CD14-positive monocyte (primary cell): ENCODE results near the gene TMEM144. TPM values are rescaled to one million over a fixed set of nuclear protein-coding genes. Genes with fewer than 3 reads are reported as not detected.

ENCODE experiments used
- DNase-seq, 3 donors: peaks; one replicate each; pipeline ENCODE4 v3.0.0-alpha.2; 2011 to 2022
- H2AFZ ChIP-seq: 2 replicates; pipeline ENCODE4 v1.6.0; 2012; ENCODE audit warnings: mild to moderate bottlenecking, low read depth, low read length, inconsistent platforms; ENCODE audit not compliant: insufficient read depth, poor library complexity, severe bottlenecking
- H3K27ac ChIP-seq, 2 donors: 1 replicate in 1 of 2; 2 replicates in 1 of 2; pipeline ENCODE4 v1.5.1; 2012 to 2013; ENCODE audit warnings: low read length in 2 of 2, control low read depth in 1 of 2, inconsistent platforms in 1 of 2, low read depth in 1 of 2, mild to moderate bottlenecking in 1 of 2
- H3K27me3 ChIP-seq, 2 donors: one replicate each; pipeline versions ENCODE4 v1.6.0 to v1.6.1; 2011 to 2013; ENCODE audit warnings: low read length in 2 of 2; ENCODE audit not compliant: control insufficient read depth in 2 of 2, insufficient read depth in 2 of 2
- H3K36me3 ChIP-seq, 2 donors: replicated peaks in 1 of 2; 1 replicate in 1 of 2; 2 replicates in 1 of 2; pipeline versions ENCODE4 v1.5.1 to v1.6.1; 2012 to 2013; ENCODE audit warnings: low read length in 2 of 2, control low read depth in 1 of 2, inconsistent platforms in 1 of 2, mild to moderate bottlenecking in 1 of 2; ENCODE audit not compliant: insufficient read depth in 2 of 2, control insufficient read depth in 1 of 2
- H3K4me1 ChIP-seq, 2 donors: 1 replicate in 1 of 2; 2 replicates in 1 of 2; pipeline versions ENCODE4 v1.5.1 to v1.6.1; 2012 to 2013; ENCODE audit warnings: low read length in 2 of 2, control low read depth in 1 of 2, inconsistent platforms in 1 of 2, mild to moderate bottlenecking in 1 of 2, moderate library complexity in 1 of 2; ENCODE audit not compliant: insufficient read depth in 2 of 2, control insufficient read depth in 1 of 2
- H3K4me2 ChIP-seq: replicated peaks from 2 replicates; pipeline ENCODE3; 2012; ENCODE audit warnings: low read length, moderate library complexity, mild to moderate bottlenecking; ENCODE audit not compliant: poor library complexity, severe bottlenecking; ENCODE audit errors: extremely low read depth
- H3K4me3 ChIP-seq, 3 experiments: fragments of 200-600 bp in 1 of 3; sonication (generic) in 1 of 3; replicated peaks in 1 of 3; 1 replicate in 2 of 3; 2 replicates in 1 of 3; pipeline ENCODE4 v1.5.1; 2011 to 2013; ENCODE audit warnings: low read length in 3 of 3, mild to moderate bottlenecking in 3 of 3, control low read depth in 2 of 3, low read depth in 2 of 3, inconsistent platforms in 1 of 3, moderate library complexity in 1 of 3
- H3K79me2 ChIP-seq: 2 replicates; pipeline ENCODE4 v1.6.0; 2012; ENCODE audit warnings: mild to moderate bottlenecking, control low read depth, inconsistent platforms, low read length, moderate library complexity; ENCODE audit not compliant: insufficient read depth
- H3K9ac ChIP-seq: 2 replicates; pipeline ENCODE4 v1.6.0; 2017; ENCODE audit warnings: low read length, mild to moderate bottlenecking; ENCODE audit not compliant: insufficient read depth, poor library complexity, severe bottlenecking
- H3K9me3 ChIP-seq, 2 donors: replicated peaks in 1 of 2; 1 replicate in 1 of 2; 2 replicates in 1 of 2; pipeline versions ENCODE4 v1.5.1 to v1.6.1; 2012 to 2013; ENCODE audit warnings: low read length in 2 of 2, control low read depth in 1 of 2; ENCODE audit not compliant: control insufficient read depth in 1 of 2, insufficient read depth in 1 of 2
- H4K20me1 ChIP-seq: 2 replicates; pipeline ENCODE4 v1.6.0; 2012; ENCODE audit warnings: mild to moderate bottlenecking, low read length, control low read depth, moderate library complexity; ENCODE audit not compliant: insufficient read depth
- H3K27ac Mint-ChIP-seq, 7 donors: one replicate each; pipeline ENCODE4 v1.8.0; 2020; ENCODE audit warnings: mild to moderate bottlenecking in 7 of 7, mixed read lengths in 7 of 7, moderate library complexity in 6 of 7, inconsistent platforms in 2 of 7
- H3K27me3 Mint-ChIP-seq, 3 donors: one replicate each; pipeline ENCODE4 v1.8.0; 2021 to 2022; ENCODE audit warnings: low read depth in 3 of 3, mild to moderate bottlenecking in 3 of 3, mixed read lengths in 3 of 3, moderate library complexity in 3 of 3, inconsistent platforms in 1 of 3
- H3K36me3 Mint-ChIP-seq, 2 donors: one replicate each; pipeline ENCODE4 v1.8.0; 2020; ENCODE audit warnings: mixed read lengths in 2 of 2, inconsistent platforms in 1 of 2, mild to moderate bottlenecking in 1 of 2
- H3K4me1 Mint-ChIP-seq: one replicate; pipeline ENCODE4 v1.8.0; 2020; ENCODE audit warnings: mild to moderate bottlenecking, mixed read lengths
- H3K4me3 Mint-ChIP-seq, 2 donors: one replicate each; pipeline ENCODE4 v1.8.0; 2020; ENCODE audit warnings: mild to moderate bottlenecking in 2 of 2, mixed read lengths in 2 of 2, moderate library complexity in 1 of 2
- H3K9me3 Mint-ChIP-seq, 7 donors: one replicate each; pipeline ENCODE4 v1.8.0; 2020 to 2022; ENCODE audit warnings: mixed read lengths in 7 of 7, mild to moderate bottlenecking in 6 of 7, moderate library complexity in 6 of 7, inconsistent platforms in 2 of 7
- WGBS: methylation state at CpG from one replicate; pipeline ENCODE4 v1.1.5; 2013; ENCODE audit warnings: missing lambda C conversion rate; ENCODE audit not compliant: insufficient coverage; 5-methylcytosine and 5-hydroxymethylcytosine counted together
- intact Hi-C, 2 donors: fragments of 100-400 bp; cut with micrococcal nuclease; formaldehyde crosslinking; loops; one replicate each; pipeline versions ENCODE4 v1.15.0 to v1.15.1; 2023
- polyA plus RNA-seq, 3 donors: library from polyadenylated mRNA; depleted of rRNA in 1 of 3; unstranded in 2 of 3; stranded (reverse) in 1 of 3; fragments of 300-500 nt in 2 of 3; fragments of >200 nt in 1 of 3; fragmentation: Illumina TruSeq in 2 of 3; gene quantifications; 1 replicate in 2 of 3; 2 replicates in 1 of 3; pipeline ENCODE4 v1.2.3, GENCODE V29; 2012 to 2021
- TF ChIP-seq, protein P1 (sequence below): fragments of 200-600 bp; IDR thresholded peaks from one replicate; pipeline ENCODE4 v1.8.0; 2022; ENCODE audit warnings: antibody characterized with exemption, mild to moderate bottlenecking

The TMEM144 gene
- polyA plus RNA-seq, 3 donors, result 1.0 to 27.9 (median 1.5) TPM

DNA sequence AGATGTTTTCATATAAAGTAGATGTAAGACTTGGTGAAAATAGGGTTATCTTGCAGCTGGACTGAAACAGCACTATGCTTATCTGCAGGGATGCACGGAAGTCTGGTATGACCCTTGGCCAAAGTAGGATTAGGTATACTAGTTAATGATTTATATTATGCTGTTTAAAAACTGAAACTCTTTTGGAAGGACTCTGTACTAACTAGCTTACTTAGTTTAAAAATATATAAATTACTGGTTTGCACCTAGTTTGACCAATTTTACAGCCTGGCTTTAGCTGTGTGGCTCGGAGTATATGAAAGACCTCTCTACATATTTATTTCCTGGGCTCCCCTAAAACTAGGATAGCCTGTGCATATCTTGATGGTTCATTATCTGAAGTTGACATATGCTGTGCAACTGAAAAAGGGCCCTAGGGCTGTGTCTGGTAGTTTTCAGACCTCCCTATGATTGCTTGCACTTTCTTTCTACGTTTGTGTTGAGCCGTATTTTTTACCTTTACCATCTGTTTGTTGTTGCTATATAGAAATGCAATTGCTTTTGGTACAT, 89.2 kb downstream of the TMEM144 start:
- Mint-ChIP-seq H3K9me3 (peaks cover 0 to 3% (median 0%) of the 10 kb centered on the region in 7 donors), H3K36me3 (no peaks in the 10 kb centered on the region), H3K4me1 (no peaks in the 10 kb centered on the region), H3K4me3 (no peak overlapping the region), H3K27ac (no peak overlapping the region), H3K27me3 (no peaks in the 10 kb centered on the region)
- no peaks in the 10 kb centered on the region for H4K20me1 ChIP-seq
- H3K4me3 ChIP-seq, result no peak overlapping the region
- intact Hi-C loops, result no loop called here
- no peak overlapping the region for H3K27ac ChIP-seq
- H3K4me1 ChIP-seq, result no peaks in the 10 kb centered on the region
- no peak for DNase-seq
- no peak overlapping the region for H3K4me2 ChIP-seq
- H2AFZ ChIP-seq, result no peak overlapping the region
- no peak overlapping the region for H3K9ac ChIP-seq
- no peaks in the 10 kb centered on the region for H3K36me3 ChIP-seq
- WGBS, result no CpG with 5 or more reads among the region's 4 CpGs
- no peaks in the 10 kb centered on the region for H3K27me3 ChIP-seq
- TF ChIP-seq, protein P1, sequence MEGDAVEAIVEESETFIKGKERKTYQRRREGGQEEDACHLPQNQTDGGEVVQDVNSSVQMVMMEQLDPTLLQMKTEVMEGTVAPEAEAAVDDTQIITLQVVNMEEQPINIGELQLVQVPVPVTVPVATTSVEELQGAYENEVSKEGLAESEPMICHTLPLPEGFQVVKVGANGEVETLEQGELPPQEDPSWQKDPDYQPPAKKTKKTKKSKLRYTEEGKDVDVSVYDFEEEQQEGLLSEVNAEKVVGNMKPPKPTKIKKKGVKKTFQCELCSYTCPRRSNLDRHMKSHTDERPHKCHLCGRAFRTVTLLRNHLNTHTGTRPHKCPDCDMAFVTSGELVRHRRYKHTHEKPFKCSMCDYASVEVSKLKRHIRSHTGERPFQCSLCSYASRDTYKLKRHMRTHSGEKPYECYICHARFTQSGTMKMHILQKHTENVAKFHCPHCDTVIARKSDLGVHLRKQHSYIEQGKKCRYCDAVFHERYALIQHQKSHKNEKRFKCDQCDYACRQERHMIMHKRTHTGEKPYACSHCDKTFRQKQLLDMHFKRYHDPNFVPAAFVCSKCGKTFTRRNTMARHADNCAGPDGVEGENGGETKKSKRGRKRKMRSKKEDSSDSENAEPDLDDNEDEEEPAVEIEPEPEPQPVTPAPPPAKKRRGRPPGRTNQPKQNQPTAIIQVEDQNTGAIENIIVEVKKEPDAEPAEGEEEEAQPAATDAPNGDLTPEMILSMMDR, result no peak
- no peaks in the 10 kb centered on the region for H3K9me3 ChIP-seq
- H3K79me2 ChIP-seq, result no peaks in the 10 kb centered on the region

DNA sequence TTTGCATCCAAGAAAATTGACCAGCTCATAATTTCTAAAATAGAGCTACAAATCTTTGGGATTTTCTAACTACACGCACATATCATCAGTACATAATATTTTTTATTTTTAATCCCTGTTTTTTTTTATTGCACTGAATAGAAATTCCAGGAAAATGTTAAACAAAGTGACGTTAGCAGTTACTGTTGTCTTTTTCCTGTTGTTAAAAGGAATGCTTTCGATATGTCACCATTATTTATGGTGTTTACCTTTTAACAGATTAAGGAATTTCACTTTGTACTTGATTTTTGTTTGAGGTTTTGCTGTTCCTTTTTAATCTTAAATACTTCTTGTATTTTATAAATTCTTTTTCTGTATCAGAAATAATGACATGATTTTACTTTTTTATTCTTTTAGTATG, 89.7 kb downstream of the TMEM144 start:
- H3K79me2 ChIP-seq, result no peaks in the 10 kb centered on the region
- Mint-ChIP-seq H3K4me1 (no peaks in the 10 kb centered on the region), H3K4me3 (no peak overlapping the region), H3K36me3 (no peaks in the 10 kb centered on the region), H3K27me3 (no peaks in the 10 kb centered on the region), H3K9me3 (peaks cover 0 to 3% (median 0%) of the 10 kb centered on the region in 7 donors), H3K27ac (no peak overlapping the region)
- H3K4me2 ChIP-seq, result no peak overlapping the region
- no peak overlapping the region for H3K9ac ChIP-seq
- intact Hi-C loops, result no loop called here
- DNase-seq, result no peak
- H3K4me1 ChIP-seq, result no peaks in the 10 kb centered on the region
- no peak overlapping the region for H3K4me3 ChIP-seq
- H3K27me3 ChIP-seq, result no peaks in the 10 kb centered on the region
- TF ChIP-seq, protein P1, result no peak
- H3K36me3 ChIP-seq, result no peaks in the 10 kb centered on the region
- no CpG with 5 or more reads among the region's 3 CpGs for WGBS
- no peaks in the 10 kb centered on the region for H4K20me1 ChIP-seq
- no peak overlapping the region for H3K27ac ChIP-seq
- H2AFZ ChIP-seq, result no peak overlapping the region
- H3K9me3 ChIP-seq, result no peaks in the 10 kb centered on the region
